ACC112 (cell line): ENCODE results near the gene NRTN.

Source experiments
- H2AFZ ChIP-seq: fragments of 200-600 bp; sonication (generic); one replicate; pipeline ENCODE4 v1.6.0; 2017; ENCODE audit warnings: antibody characterized with exemption, low read length; ENCODE audit not compliant: unreplicated experiment
- H3K27ac ChIP-seq: fragments of 200-600 bp; sonication (generic); 2 replicates; pipeline ENCODE4 v1.5.1; 2014; ENCODE audit warnings: low read depth, mild to moderate bottlenecking, antibody characterized with exemption, low read length, moderate library complexity
- H3K27me3 ChIP-seq: fragments of 200-600 bp; sonication (generic); 2 replicates; pipeline ENCODE4 v1.6.1; 2014; ENCODE audit warnings: mild to moderate bottlenecking, antibody characterized with exemption, low read length, moderate library complexity, mixed read lengths; ENCODE audit not compliant: insufficient read depth
- H3K36me3 ChIP-seq: fragments of 200-600 bp; sonication (generic); 2 replicates; pipeline ENCODE4 v1.6.1; 2016; ENCODE audit warnings: mild to moderate bottlenecking, antibody characterized with exemption, low read length, moderate library complexity, mixed read lengths; ENCODE audit not compliant: insufficient read depth
- H3K4me1 ChIP-seq: fragments of 200-600 bp; sonication (generic); one replicate; pipeline ENCODE4 v1.6.1; 2016; ENCODE audit warnings: low read length, mixed read lengths; ENCODE audit not compliant: insufficient read depth, unreplicated experiment, control insufficient read depth
- H3K4me3 ChIP-seq: fragments of 200-600 bp; sonication (generic); 2 replicates; pipeline ENCODE4 v1.5.1; 2014; ENCODE audit warnings: mild to moderate bottlenecking, low read depth, low read length
- H3K79me2 ChIP-seq: fragments of 200-600 bp; sonication (generic); one replicate; pipeline ENCODE4 v1.6.0; 2016; ENCODE audit warnings: low read length; ENCODE audit not compliant: control insufficient read depth, unreplicated experiment, insufficient read depth

The NRTN gene

DNA sequence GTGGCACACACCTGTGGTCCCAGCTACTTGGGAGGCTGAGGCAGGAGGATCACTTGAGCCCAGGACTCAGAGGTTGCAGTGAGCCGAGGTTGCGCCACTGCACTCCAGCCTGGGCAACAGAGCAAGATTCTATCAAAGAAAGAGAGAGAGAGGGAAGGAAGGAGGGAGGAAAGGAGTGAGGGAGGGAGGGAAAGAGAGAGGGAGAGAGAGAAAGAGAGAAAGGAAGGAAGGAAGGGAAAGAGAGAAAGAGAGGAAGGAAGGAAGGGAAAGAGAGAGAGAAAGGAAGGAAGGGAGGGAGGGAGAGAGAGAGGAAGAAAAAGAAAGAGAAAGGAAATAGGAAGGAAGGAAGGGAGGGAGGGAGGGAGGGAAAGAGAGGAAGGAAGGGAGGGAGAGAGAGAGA is 12.4 kb downstream of the NRTN start:
- no peaks in the 10 kb centered on the region for H3K79me2 ChIP-seq
- H3K4me1 ChIP-seq: no peaks in the 10 kb centered on the region
- H3K27me3 ChIP-seq: no peaks in the 10 kb centered on the region
- H3K36me3 ChIP-seq: no peaks in the 10 kb centered on the region
- no peak overlapping the region for H2AFZ ChIP-seq
- H3K4me3 ChIP-seq: no peak overlapping the region
- H3K27ac ChIP-seq: no peak overlapping the region

DNA sequence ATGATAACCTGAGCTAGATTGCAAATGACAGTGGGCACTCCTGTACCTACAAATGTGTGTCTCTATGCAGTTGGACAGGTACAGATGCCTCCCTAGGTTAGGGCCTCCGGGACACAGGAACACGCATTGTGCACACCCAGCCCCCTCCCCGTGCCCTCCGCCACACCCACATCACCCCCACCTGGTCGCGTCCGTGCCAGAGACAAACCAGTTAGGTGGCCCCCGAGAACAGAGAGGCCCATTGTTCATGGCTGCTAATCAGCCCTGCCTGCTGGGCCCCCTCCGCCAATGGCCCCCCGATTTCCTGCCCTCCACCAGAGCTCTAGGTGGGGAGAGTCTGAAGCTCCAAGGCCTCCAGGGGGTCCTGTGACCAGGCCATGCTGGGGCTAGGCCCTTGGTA is 13.7 kb downstream of the NRTN start:
- Histone ChIP-seq H3K79me2 (no peaks in the 10 kb centered on the region), H3K36me3 (no peaks in the 10 kb centered on the region), H3K27me3 (no peaks in the 10 kb centered on the region), H2AFZ (no peak overlapping the region), H3K27ac (no peak overlapping the region), H3K4me3 (no peak overlapping the region), H3K4me1 (no peaks in the 10 kb centered on the region)

DNA sequence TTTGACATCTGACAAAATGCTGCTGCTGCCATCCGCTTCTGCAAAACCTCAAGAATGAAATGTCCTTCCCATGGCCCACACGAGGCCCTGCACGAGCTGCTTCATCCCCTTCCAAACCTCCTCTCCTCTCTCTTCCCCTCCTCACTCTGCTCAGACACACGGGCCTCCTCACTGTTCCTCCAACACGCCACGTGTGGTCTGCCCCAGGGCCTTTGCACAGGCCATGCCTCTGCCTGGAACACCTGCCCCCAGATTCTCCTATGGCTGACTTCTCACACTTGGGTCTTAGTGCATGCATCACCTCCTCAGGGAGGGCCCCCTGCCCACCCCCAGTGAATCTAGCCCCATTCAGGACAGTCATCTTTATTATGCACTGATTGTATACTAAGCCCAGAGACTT is 15.9 kb downstream of the NRTN start:
- Histone ChIP-seq H3K79me2 (no peaks in the 10 kb centered on the region), H2AFZ (no peak overlapping the region), H3K4me1 (no peaks in the 10 kb centered on the region), H3K36me3 (no peaks in the 10 kb centered on the region), H3K4me3 (no peak overlapping the region), H3K27me3 (no peaks in the 10 kb centered on the region), H3K27ac (no peak overlapping the region)

DNA sequence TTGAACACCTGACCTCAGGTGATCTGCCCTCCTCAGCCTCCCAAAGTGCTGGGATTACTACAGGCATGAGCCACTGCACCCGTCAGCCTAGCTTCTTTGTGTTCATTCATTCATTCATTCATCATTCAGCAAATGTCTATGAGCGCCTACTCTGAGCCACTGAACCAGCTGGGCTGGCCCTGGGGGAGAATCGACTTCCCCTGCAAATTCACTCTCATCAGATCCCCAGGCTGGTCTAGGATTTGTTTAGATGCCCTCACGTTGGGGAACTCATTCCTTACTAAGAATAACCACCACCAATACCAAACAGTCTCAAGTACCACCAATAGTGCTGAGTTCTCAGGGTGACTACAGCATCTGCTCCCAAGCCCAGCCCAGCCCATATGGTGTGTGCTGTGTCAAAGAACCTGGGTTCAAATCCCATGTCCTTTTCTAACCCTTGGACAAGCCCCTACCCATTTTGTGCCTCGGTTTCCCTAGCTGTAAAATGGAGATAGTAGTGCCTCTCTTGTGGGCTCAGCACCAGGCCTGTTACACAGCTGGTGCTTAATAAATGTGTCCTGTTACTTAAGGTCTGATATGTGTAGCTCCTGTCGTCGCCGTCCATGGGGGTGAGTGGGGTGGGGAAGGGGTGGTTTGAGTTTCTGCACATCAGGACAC is 16.8 kb downstream of the NRTN start:
- H3K4me1 ChIP-seq: no peaks in the 10 kb centered on the region
- H3K27me3 ChIP-seq: no peaks in the 10 kb centered on the region
- H3K4me3 ChIP-seq: no peak overlapping the region
- no peaks in the 10 kb centered on the region for H3K79me2 ChIP-seq
- no peaks in the 10 kb centered on the region for H3K36me3 ChIP-seq
- H3K27ac ChIP-seq: no peak overlapping the region
- no peak overlapping the region for H2AFZ ChIP-seq

DNA sequence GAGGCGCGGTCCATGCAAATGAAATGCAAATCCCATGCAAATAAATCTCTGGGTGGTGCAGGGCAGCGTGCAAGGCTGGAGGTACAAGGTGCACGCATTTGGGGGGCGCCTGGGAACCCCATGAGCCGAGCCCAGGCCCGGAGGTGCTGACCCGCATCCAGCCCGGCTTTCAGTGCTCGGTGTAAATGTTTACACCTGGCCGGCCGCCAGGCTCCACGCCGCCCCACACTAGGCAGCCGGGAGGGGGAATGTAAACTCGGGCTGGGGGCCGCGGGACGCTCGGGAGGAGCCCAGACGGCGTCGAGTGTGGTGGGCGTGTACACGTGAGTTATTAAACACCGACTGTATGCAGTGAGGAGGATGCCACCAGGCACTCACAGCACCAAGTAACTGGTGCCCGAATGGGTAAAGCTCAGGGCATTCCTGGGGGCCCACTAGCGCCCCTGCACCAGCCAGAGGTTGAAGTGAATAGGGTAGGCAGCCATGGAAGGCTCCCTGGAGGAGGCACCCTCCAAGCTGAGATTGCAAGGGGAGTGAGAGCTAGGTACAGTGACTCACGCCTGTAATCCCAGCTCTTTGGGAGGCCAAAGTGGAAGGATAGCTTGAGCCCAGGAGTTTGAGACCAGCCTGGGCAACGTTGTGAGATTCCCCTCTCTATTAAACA is 17.4 kb downstream of the NRTN start:
- Histone ChIP-seq H3K36me3 (no peaks in the 10 kb centered on the region), H3K4me3 (no peak overlapping the region), H2AFZ (no peak overlapping the region), H3K27me3 (no peaks in the 10 kb centered on the region), H3K4me1 (no peaks in the 10 kb centered on the region), H3K27ac (no peak overlapping the region), H3K79me2 (no peaks in the 10 kb centered on the region)

DNA sequence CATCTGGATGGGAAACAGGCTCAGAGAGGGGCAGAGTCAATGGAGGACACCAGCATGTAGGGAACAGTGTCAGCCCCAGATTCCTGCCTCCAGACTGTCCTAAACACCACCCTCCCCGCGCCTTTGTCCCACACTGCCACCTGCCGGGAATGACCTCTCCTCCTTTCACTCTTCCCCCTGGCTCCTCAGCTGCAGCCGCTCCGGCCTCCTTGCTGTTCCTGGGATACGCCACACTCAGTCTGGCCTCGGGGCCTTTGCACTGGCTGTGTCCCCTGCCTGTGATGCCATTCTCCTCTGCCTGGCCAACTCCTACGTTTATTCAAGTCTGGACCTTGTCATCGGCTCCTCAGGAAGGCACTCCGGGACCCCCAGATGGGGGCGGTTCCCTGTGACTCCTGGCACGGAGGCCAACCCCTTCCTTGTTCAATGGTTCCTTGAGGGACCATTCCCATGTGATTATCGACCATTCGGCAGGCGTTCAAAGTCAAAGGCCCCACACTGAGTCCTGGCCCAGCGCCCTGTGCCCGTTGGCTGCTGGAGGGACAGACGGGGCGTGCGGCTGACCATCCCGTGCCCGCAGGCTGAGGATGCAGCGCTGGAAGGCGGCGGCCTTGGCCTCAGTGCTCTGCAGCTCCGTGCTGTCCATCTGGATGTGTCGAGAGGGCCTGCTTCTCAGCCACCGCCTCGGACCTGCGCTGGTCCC is 18.9 kb downstream of the NRTN start:
- Histone ChIP-seq H3K4me1 (no peaks in the 10 kb centered on the region), H3K4me3 (no peak overlapping the region), H3K36me3 (no peaks in the 10 kb centered on the region), H3K27me3 (no peaks in the 10 kb centered on the region), H3K79me2 (no peaks in the 10 kb centered on the region), H2AFZ (no peak overlapping the region), H3K27ac (no peak overlapping the region)

DNA sequence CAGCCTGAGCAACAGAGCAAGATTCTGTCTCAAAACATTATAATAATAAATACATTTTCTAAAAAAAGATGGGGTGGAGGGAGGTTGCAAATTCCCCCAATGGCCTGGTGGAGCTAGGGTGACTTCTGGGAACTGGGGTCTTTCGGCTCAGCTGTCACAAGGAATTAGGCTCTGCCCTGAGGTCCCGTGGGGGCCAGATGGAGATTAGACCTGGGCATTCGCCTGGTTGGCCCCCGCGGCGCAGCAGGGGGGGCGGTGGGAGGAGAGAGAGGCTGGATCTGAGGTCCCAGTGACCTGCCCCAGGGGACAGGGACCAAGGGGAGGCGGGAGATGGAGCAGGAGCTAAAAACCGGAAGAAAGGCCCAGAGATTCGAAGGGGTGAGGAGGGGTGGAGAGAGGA is 19.9 kb downstream of the NRTN start:
- Histone ChIP-seq H3K36me3 (no peaks in the 10 kb centered on the region), H3K4me1 (peaks cover 2% of the 10 kb centered on the region), H3K27me3 (no peaks in the 10 kb centered on the region; the same call in 1 of the 2 replicates), H3K79me2 (no peaks in the 10 kb centered on the region), H2AFZ (no peak overlapping the region), H3K4me3 (no peak overlapping the region), H3K27ac (no peak overlapping the region)

DNA sequence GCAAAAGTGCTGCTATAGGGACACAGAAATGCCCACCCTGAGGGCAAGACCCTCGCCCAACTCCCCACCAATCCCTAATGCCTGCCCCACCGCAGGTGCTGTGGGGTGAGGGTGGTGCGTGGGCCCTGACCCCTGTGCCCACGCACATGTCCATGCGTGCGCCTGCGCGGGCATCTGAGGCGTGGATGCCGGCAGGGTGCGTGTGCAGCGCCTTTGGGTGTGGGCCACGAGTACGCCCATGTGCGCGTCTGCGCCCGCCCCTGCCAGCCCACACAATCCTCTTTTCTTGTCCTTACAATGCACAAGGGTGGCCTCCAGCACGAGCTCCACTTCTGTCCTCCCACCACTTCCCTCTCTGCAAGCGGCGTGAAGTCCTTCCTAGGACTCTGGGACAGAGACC is 20.3 kb downstream of the NRTN start:
- peaks cover 2% of the 10 kb centered on the region for H3K4me1 ChIP-seq
- no peak overlapping the region for H2AFZ ChIP-seq
- H3K27ac ChIP-seq: no peak overlapping the region
- no peaks in the 10 kb centered on the region for H3K36me3 ChIP-seq
- H3K4me3 ChIP-seq: no peak overlapping the region
- no peaks in the 10 kb centered on the region; the same call in 1 of the 2 replicates for H3K27me3 ChIP-seq
- no peaks in the 10 kb centered on the region for H3K79me2 ChIP-seq

DNA sequence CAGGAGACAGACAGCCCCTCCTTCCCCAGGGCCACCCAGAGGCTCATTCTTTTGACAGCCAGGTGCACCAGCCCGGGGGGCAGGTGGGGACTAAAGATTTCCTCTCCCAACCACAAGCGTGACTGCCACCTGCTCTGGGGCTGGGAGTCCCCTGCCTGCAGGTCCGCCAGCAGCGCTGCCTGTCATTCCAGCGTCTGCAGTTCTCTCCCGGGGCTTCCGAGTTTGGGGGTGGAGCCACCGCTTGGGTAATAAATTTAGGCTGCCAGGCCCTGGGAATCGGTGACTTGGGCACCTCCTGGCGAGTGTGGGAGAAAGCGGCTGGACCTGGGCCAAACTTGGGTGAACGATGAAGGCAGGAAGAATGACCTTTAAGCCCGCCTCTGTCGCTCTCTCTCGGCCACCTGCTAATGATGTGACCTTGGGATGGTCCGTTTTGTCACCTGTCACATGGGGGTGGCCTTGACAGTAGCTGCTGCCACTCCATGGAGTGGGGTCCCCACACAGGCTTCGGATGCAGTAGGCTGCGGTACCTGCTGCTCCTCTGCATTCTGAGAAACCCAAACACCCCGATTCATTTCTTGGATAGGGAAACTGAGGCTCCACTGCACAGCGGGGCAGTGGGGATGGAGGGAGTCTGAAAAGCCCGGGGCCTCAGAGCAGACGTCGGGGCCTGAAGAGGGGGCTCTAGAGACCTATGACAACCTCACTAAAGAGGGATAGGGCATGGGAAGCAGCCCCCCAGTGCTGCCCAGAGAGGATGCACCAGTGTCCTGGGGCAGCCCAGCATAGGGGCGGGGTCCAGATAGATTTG is 21.9 kb downstream of the NRTN start:
- peak overlapping the region; percentile 62; the same call in 1 of the 2 replicates for H3K4me3 ChIP-seq
- H3K27ac ChIP-seq: no peak overlapping the region
- no peak overlapping the region for H2AFZ ChIP-seq
- peaks cover 2% of the 10 kb centered on the region for H3K4me1 ChIP-seq
- no peaks in the 10 kb centered on the region; the same call in 1 of the 2 replicates for H3K27me3 ChIP-seq
- no peaks in the 10 kb centered on the region for H3K79me2 ChIP-seq
- H3K36me3 ChIP-seq: no peaks in the 10 kb centered on the region

DNA sequence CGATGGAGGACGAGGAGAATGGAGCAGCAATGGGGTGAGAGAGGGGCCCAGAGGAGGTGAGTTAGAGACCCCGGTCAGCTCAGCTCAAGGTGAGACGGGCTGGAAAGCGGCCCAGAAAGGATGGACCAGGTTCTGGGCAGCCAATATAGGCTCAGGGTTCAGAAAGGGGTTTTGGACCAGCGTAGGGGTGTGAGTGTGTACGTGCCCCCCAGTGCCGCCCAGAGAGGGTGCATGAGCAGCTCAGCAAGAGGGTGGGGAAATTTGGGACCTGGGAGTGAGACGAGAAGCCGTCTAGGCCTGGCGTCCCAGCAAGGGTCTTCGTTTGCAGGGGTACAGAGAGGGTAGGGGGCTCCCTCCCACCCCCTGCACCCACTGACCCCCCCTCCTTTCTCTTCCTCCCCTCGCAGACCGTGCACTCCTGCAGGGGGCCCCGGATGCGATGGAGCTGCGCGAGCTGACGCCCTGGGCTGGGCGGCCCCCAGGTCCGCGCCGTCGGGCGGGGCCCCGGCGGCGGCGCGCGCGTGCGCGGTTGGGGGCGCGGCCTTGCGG is 22.5 kb downstream of the NRTN start:
- Histone ChIP-seq H3K27ac (no peak overlapping the region; the same call in 1 of the 2 replicates), H3K4me3 (peak overlapping the region; percentile 62), H3K4me1 (peaks cover 2% of the 10 kb centered on the region), H2AFZ (no peak overlapping the region), H3K79me2 (no peaks in the 10 kb centered on the region), H3K27me3 (no peaks in the 10 kb centered on the region; the same call in 1 of the 2 replicates), H3K36me3 (no peaks in the 10 kb centered on the region)
